ENCODE measurements around the gene TAF6.

TAF6 gene

DNA sequence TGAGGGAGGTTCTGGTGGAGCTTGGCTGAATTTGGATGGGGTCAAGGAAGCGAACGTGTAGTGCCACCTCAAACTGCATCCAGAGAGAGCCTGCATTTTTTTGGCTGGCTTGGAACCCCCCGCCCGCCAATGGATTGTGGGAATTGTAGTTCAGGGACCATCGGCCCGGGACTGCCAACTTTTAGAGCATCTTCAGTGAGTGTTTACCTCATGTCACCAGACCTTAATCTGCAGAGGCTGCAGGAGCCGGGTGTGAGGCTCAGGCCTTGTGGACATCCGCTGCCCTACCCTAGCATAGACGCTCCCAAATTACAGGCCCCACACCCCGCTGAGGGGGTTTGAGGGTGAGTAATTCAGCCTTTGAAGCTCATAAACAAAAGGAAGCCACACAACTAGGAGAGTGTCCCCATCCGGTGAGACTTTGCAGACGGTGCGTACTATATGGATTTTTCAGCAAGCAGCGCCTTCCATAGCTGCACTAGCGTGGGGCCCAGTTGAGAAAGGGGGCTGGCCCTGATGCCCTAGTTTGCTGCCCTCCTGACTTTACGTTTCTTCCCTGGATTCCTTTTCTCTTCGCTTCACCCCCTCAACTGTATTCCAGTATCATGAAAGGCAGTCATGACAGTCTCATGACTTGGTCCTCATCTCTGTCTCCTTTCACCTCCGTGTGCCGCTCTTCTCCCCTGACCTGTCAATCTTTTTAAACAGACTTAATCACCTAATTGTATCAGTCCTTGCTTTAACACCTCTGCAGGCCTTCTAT is 993 bp upstream of the TAF6 start:
- no peak for DNase-seq

DNA sequence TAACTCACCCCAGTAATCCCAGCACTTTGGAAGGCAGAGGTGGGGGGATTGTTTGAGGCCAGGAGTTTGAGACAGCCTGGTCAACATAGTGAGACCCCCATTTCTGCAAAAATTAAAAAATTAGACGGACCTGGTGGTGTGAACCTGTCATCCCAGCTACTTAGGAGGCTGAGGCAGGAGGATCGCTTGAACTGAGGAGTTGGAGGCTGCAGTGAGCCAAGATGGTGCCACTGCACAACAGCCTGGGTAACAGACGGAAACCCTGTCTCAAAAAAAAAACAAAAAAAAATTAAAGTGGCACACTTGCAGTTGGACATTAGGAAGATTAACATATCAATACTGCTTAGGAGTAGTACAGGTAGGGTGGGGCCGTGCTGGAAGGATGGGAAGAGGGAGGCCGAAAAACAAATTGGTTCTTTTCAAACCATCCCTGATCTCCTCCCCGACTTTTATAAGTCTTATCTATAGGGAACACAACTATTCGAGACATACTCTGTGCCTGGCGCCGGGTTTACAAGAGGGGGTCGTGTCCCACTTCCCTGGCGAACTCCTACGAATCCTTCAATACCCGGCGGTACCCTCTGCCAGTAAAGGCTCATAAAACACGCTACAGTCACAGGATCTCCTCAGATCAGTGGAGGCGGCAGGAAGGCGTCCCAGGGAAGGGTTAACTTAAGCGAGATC is 628 bp downstream of the TAF6 start:
- DNase-seq: no peak

DNA sequence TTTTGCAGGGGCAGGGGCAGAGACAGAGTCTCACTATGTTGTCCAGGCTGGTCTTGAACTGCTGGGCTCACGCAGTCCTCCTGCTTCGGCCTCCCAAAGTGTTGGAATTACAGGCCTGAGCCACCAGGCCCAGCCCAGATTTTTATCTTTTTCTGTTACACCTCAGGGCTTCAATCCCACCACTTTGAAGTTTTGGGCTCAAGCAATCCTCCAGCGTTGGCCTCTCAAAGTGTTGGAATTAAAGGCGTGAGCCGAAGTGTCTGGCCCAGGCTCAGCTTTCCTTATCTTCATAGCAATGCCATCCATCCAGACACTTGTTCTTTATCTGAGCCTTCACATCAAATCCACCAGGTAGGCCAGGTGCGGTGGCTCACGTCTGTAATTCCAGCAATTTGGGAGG is 4.1 kb downstream of the TAF6 start:
- DNase-seq: no peak

DNA sequence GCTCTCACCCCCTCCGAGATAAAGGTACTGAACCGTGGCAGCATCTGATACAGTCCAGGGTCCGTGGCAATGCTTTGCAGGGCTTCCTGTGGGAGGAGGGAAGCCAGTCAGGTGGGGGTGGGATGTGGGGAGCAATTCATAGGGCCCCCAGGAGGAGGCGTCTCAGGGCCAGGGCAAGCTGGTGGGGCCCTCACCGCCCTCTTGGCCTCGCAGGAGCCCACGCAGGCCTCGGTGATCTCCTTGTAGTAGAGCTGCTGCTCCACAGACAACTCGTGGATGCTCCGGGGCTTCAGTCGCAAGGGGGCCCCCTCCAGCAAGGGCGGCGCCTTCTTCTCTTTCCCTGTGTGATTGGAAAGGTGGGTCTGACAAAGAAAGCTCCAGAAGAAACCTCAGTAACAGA is 7.2 kb downstream of the TAF6 start:
- DNase-seq: no peak

DNA sequence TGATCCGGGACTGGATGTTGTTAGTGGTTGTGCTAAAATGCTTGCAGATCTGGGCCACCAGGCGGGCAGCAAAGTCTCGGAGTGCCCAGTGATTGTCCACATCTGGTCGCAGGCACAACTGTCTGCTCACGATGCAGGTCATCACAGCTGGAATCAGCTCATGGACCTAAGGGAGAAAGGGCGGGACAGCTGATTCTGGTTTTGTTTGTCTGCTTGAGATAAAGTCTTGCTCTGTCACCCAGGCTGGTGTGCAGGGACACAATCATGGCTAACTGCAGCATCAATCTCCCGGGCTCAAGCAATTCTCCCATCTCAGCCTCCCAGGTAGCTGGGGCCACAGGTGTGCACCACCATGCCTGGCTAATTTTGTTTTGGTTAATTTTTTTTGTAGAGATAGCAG is 8.0 kb downstream of the TAF6 start:
- DNase-seq: no peak

DNA sequence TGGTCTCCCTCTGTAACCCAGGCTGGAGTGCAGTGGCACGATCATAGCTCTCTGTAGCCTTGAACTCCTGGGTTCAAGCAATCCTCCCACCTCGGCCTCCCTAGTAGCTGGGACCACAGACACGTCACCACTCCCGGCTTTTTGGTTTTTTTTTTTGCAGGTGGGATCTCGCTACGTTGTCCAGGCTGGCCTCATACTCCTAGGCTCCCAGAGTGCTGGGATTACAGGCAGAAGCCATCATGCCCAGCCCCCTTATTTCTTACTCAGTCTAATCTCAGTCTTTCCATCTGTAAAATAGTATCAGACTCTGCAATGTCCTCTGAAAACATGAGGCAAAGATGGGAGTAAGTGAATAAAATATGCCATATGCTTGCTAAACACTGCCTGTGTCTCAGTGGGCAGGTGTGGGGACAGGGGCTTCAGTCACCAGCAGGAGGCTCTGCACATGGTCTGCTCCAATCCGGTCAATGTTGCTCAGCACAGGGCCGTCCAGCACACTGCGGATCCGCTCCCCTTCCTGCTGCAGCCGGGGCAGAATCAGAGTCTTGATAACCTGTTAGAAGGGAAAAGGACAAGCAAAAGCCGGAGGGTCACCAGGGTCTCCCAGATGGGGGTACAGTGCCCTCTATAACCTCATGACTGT is 9.5 kb downstream of the TAF6 start:
- DNase-seq: no peak

DNA sequence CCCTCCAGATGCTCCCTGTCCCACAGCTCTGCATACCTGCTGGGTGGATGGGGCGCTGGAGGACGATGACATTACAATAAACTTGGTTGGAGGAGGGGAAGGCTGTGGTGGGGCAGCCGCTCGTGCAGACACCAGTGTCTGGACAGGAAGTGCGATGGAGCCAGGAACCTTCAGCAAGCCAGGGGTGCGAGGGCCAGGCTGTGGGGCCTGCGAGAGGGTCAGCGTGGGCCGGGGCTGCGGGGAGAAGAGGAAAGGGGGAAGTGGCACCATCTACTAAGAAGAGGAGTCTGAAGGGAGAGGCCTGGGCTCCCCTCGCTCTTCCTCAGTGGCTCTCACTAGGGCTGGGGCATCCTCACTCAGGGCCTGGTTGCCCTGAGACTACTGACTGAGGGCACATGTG is 11.3 kb downstream of the TAF6 start:
- DNase-seq: no peak

DNA sequence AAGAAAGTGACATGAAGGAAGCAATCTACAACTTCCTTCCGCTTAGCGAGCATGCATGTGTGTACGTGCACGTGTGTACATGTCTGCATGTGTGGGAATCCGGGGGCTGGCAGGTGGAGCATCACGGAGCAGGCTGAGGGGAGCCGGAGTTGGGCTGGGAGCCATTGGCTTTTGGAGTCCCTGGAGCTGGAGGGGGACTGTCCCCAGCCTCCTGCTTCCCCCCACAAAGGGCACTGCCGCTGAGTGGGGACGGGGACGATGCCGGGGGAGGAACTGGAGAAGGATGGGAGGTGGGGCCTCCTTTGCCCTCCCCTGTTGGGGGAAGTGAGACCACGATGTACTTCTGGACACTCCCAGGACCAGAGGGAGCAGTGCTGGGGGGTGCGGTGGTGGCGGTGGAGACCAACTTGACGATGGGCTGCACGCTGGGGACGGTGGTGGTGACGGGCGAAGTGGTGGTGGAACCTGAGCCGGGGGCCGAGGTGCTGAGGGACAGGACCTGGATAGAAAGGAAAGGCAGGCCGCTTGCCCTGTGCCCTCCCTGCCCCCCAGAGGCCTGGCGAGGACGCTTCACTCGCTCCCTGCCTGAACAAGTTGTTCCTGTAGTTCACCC is 11.9 kb downstream of the TAF6 start:
- DNase-seq: no peak

DNA sequence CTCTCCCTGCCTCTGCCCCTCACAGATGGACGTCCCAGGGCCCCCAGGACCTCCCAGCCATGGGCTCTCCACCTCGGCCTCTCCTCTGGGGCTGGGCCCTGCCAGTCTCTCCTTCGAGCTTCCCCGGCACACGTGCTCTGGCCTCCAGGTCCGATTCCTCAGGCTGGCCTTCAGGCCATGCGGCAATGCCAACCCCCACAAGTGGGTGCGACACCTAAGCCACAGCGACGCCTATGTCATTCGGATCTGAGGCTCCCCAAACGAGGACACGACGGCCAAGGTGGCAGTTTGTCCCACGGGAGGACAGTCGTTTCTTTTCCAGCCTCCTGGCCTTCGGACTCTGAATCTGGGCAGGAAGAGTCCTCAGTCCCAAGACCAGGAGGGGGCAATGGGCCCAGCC is 12.5 kb downstream of the TAF6 start:
- DNase-seq: no peak

DNA sequence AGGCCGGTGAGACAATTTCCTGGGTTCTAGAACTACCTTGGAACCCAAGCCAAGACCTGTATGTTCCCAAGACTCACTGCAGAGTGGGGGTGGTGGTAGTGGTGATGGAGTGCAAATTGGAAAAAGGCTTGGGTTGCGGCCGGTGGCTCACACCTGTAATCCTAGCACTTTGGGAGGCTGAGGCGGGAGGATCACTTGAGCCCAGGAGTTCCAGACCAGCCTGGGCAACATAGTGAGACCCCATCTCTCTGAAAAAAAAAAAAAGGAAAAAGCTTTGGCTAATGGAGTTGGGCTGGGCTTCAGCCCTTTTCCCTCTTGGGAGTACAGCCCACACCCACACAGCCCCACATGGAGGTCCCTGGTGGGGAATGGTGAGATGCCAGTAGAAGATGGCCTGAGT is 13.6 kb downstream of the TAF6 start:
- DNase-seq: no peak

DNA sequence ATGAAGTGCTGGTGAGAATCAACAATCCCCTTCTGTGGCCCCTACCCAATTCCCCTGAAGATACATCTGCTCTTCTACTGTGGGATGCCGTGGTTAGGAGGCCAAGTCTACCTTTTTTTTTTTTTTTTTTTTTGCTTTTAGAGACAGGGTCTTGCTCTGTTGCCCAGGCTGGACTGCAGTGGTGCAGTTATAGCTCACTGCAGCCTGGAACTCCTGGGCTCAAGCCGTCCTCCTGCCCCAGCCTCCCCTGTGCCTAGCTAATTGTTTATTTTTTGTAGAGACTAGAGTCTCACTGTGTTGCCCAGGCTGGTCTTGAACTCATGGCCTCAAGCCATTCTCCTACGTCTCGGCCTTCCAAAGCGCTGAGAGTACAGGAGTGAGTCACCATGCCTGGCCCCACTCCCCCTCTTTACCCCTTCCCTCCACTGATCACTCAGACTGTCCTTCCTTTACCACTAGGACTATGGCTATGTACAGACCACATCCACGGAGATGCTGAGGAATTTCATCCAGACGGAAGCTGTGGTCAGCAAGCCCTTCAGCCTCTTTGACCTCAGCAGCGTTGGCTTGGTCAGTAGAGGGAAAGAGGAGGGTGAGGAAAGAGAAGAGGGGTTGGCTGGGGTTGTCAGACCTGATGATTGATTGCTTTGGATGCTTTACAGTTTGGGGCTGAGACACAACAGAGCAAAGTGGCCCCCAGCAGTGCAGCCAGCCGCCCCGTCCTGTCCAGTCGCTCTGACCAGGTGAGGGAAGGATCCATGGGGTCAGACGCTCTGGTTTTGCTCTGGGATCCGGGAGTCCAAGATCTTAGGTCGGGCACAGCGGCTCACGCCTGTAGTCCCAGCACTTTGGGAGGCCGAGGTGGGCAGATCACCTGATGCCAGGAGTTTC is 16.0 kb downstream of the TAF6 start:
- no peak for DNase-seq

DNA sequence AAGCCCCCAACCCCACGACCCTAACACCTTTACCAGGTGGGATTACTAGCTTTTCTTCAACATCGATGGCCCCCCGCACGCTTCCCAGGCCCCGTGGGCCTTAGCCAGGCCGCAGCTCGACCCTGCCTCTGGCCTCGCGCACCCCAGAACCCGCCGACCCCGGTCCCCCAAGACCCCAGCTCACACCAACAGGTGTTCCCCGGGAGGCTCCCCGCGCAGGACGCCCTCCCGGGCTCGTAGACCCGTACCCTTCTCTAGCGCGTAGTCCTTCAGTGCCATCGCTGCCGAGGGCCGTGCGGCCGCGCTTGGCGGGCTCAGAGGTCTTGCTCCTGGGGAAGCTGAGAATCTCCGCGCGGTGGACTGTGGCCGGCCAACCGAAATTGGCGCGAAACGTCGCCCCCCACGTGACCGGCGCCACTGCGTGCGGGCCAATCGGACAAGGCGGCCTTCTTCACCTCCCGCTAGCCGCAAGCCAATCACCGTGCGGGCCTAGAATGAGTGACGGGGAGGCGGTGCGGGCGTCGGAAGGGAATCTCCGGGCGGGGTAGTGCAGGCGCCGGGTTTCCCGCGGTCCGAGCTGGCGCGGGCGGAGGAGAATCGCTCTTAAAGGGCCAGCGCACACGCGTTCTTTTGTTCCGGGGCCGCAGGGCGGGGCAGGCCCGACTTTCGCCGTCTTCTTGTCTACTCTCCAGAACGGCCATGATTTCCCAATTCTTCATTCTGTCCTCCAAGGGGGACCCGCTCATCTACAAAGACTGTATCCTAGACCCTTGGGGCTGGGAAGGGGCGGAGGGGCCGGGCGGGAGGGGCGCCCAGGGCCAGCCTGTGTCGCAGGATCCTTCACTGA is 17.9 kb downstream of the TAF6 start, which contains the start of the genes AP4M1 and MCM7:
AP4M1 (plus strand) TSS at position 628 of the 847 bp plus-strand sequence; CDS start at position 700, 72 bp downstream.
MCM7 (minus strand) TSS at position 382 of the 847 bp plus-strand sequence; CDS start at position 279, 103 bp downstream.
- peak; percentile 99 for DNase-seq

DNA sequence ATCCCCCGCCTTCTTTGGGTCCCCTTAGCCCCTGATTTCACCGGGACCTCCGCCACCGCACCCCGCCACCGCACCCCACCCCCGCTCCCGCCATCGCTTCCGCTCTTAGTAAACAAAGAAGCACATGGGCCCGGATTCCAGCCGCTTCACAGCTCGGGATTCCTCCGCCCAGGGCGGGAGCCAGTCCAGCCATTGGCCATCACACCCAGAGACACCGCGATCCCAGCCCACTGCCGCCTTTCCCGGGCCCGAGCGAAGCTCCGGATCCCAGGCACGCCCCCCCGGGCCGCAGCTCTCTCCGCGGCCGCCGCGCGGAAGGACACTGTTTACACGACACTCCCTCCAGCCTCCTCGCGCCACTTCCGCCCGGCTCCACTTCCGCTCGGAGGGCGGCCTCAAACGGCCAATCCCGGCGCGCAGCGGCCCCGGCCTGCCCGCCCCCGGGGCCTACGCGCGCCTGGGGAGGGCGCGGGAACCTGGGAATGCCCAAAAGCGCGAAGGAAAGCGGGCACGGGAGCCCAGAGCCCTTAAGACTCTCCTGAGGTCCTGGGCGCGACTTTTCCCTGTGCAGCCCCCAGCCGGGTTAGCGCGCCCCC is 18.6 kb downstream of the TAF6 start:
- DNase-seq: peak; percentile 94

DNA sequence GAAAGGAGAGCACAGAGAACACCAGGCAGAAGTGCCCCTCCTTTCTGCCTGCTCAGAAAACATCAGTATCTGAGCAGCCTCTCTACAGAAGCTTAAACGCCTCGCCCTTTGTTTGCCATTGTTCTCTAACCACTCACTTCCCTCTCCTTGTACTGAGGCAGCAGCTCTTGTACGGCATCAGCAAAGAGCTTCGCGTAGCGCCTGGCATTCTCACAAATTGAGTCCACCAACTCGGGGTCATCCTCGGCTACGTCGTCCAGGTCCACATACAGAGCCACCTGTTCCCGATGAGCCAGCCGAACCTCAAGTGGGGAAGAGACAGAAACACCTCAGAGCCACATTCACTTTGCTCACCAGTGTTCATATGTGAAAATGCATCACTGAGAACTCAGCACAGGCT is 19.7 kb downstream of the TAF6 start:
- DNase-seq: no peak

DNA sequence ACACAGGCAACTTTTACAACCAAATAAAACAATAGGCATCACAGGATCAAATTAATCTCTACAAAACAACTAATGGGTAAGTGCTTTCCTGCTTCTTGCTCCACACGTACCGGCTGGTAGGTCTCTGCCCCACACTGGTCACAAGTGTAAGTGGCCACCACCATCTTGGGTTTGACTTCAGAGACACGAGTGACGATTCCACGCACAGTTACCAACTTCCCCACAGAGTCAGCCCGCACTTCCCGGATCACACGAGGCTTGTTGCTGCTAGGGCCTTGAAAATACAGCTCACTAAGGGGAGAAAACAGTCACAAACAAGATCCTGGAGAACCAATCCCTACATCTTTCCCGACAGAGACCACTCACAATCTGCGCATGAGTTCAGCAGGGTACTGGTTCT is 20.2 kb downstream of the TAF6 start:
- no peak for DNase-seq

DNA sequence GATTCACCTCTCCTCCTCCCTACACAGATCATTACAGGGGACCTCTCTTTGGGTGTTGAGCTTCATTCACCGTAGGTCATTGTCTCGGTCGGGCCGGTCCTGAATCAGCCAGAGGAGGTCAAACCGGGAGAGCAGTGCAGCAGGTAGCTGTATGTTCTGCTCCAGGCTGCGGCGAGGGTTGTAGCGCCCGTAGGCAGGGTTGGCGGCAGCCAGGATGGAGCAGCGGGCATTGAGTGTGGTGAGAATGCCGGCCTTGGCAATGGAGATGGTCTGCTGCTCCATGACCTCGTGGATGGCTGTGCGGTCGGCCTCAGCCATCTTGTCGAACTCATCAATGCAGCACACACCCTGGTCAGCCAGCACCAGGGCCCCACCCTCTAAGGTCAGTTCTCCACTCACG is 23.5 kb downstream of the TAF6 start:
- no peak for DNase-seq

DNA sequence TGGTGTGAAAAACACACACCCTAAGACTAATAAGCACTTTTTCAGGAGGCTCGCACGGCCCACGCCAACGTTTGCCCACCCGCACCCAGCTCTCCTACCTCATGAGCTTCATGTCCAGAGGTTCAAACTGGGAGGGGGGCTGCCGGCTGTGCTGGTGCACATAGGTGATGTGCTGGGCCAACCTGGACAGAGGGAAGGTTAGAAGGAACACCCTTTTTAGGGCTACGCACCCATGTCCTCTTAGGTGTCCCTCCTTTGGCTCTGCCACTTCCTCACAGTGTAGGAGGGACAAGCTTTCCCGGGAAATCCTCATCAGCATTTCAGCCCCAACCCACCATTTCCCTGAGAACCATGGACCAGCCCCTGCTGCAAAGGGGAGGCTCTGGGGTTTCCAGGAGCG is 23.9 kb downstream of the TAF6 start:
- no peak for DNase-seq

DNA sequence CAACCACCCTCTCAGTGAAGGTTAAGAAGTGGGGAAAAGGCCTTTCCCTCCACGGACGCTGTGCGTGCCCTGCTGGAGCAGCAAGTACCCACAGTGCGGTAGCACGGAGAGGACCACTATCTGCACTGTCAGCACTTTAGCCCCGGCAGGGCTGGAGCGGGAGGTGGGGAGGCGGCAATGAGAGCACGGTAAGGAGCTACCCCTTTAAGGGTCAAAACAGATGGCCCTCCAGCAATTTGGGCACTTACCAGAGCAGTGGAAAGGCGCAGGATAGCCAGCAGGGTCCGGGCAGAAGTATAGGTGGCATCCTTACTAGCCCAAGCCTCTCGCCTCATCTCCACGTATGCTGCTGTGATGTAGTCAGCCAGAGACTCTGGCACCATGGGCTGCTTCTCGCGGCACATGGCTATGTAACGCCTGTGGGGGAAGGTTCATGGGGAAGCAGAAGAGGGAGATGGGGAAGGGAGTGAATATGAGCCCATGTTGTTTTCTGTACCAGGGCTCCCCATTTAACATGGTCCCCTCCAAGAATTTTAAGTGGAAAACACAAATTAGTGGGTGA is 25.2 kb downstream of the TAF6 start:
- DNase-seq: no peak

DNA sequence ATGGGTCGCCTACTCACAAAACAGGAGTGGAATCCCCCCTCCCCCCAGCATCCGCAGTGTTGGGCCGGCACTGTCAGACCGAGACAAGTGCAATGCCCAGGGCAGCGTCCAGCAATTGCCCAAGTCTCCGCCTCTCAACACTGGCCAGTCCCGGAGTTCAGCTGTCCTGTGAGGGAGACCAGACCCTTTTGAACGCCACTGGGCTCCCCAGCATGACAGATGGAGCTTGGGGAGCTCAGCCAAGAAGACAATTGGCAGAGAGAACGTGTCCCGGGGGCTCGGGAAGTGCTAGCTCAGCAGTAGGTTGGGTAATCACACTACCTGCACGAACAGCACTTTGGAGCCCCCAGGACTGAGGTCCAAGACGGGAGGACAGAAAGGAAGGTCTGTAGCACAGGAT is 25.7 kb downstream of the TAF6 start:
- DNase-seq: no peak

DNA sequence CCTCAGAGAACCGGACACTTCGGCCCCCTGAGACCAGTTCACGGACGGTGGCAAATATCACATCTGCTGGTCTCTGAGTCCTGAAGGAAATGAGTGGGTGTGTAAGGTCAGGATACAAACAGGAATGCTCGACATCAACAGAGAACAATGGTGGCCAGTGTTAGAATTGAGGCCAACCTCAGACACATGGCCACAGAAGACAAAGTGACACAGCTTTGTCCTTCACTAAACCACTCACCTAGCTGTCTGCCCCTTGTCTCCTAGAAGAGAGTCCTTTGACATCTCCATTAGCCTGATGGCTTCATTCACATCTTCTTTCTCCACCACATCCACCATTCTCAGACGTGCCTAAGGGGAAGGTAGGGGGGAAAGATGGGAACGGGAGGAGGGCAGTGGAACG is 26.1 kb downstream of the TAF6 start:
- no peak for DNase-seq

All from inflammatory macrophage treated with lipopolysaccharide for 4 hours (primary cell).